Measurements from ENCODE around the gene TBC1D16. TPM values are rescaled to one million over a fixed set of nuclear protein-coding genes. Genes with fewer than 3 reads are reported as not detected.

Gene TBC1D16
- total and polyA plus RNA-seq, 7 donors = 1.7 to 11.4 (median 6.5) TPM

DNA sequence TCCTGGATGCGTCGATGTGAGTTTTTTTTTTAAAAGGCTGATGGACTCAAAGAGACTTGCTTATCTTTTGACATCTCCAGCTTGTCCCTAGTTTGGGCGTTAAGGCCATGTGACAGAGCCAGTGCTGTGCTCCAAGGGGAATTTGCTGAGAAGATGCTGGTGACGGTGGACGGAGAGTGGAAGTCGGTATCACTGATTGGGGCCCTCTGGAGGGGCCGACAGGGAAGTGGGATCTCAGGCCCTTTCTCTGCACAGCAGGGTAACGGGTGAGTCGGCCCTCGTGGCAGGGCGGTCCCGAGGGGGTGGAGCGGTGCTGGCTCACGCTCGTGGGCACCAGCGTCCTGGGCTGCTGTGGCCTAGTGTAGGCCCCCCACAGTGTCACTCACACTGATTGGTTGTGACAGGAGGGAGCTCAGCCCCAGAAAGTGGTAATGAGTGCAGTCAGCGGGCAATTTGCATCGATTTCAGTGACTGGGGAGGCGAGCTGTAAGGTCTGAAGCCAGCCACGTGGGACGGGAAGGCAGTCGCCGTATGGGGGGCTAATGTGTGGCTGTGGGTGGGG, 91.3 kb downstream of the TBC1D16 start:
- Histone ChIP-seq H3K4me1 (no peaks in the 10 kb centered on the region), H3K27me3 (ENCODE audit: insufficient read depth in 3 of 3, low read length in 2 of 3) (peaks cover 0 to 8% (median 3%) of the 10 kb centered on the region in 3 donors), H3K4me3 (no peak overlapping the region), H3K9me3 (no peaks in the 10 kb centered on the region), H3K27ac (no peak overlapping the region), H3K36me3 (ENCODE audit: insufficient read depth in 1 of 2, low read depth in 1 of 2) (no peaks in the 10 kb centered on the region)
- ATAC-seq (no peak), DNase-seq (peak in 1 of 2 donors; percentile 1)
- TF ChIP-seq, protein P1, sequence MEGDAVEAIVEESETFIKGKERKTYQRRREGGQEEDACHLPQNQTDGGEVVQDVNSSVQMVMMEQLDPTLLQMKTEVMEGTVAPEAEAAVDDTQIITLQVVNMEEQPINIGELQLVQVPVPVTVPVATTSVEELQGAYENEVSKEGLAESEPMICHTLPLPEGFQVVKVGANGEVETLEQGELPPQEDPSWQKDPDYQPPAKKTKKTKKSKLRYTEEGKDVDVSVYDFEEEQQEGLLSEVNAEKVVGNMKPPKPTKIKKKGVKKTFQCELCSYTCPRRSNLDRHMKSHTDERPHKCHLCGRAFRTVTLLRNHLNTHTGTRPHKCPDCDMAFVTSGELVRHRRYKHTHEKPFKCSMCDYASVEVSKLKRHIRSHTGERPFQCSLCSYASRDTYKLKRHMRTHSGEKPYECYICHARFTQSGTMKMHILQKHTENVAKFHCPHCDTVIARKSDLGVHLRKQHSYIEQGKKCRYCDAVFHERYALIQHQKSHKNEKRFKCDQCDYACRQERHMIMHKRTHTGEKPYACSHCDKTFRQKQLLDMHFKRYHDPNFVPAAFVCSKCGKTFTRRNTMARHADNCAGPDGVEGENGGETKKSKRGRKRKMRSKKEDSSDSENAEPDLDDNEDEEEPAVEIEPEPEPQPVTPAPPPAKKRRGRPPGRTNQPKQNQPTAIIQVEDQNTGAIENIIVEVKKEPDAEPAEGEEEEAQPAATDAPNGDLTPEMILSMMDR (IDR thresholded peaks at IDR 0.05) = no peak
- 91 to 93% (median 93%) methylated on average over 23 of the region's 23 CpGs for WGBS, 3 donors
- intact Hi-C loops (cut with DNase I) = no loop called here

GRCh38 chr17:79943347-79944241, 92.1 kb downstream of the TBC1D16 start:
- peaks cover 0 to 15% (median 3%) of the 10 kb centered on the region in 3 donors for H3K27me3 ChIP-seq (ENCODE audit: insufficient read depth in 3 of 3, low read length in 2 of 3)
- ATAC-seq = no peak
- H3K4me1 ChIP-seq = no peaks in the 10 kb centered on the region
- no peak overlapping the region for H3K27ac ChIP-seq
- peak; percentile 12 to 44 for DNase-seq
- no peaks in the 10 kb centered on the region for H3K9me3 ChIP-seq
- no peak overlapping the region for H3K4me3 ChIP-seq
- H3K36me3 ChIP-seq (ENCODE audit: insufficient read depth in 1 of 2, low read depth in 1 of 2) = no peaks in the 10 kb centered on the region
- WGBS, 3 donors = 93 to 94% (median 94%) methylated on average over 42 of the region's 42 CpGs
- TF ChIP-seq, protein P1 (IDR thresholded peaks at IDR 0.05) = no peak
- intact Hi-C loops (cut with DNase I) = no loop called here

DNA sequence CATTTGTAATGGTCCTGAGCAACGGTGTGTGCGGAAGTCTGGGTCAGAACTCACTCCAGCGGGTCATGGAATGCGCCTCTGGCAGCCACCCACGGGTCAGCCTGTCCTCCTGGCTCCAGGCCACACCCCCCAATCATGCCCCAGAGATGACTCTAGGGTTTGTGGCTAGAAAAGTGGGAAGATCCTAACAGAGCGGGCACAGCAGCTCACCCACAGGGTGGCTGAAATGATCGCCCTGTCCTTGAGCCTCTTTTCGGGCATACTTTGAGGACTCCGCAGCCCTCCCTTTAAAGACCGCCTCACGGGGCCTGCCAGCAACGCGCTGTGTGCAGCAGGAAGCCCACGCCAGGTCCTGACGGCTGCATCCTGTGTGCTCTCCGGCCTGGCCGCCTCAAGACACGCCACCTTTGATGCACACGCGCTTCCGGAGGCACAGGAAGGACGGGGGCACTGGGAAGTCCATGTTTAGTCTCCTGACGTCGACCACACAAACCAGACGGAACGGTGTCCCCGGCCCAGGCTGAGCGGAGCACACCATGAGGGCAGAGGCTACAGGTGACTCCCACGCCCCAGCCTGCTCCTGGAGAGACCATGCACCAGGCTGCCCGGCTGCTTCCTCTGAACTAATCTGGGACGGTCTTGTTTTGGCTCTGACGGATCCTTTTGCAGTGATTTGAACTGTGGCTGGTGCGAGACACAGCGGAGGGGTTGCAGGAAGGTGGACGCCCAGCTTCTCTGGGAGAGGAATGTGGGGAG, 92.9 kb downstream of the TBC1D16 start:
- Histone ChIP-seq H3K27ac (no peak overlapping the region), H3K4me1 (no peaks in the 10 kb centered on the region), H3K4me3 (no peak overlapping the region), H3K9me3 (no peaks in the 10 kb centered on the region), H3K27me3 (ENCODE audit: insufficient read depth in 3 of 3, low read length in 2 of 3) (peaks cover 0 to 20% (median 6%) of the 10 kb centered on the region in 3 donors), H3K36me3 (ENCODE audit: insufficient read depth in 1 of 2, low read depth in 1 of 2) (no peaks in the 10 kb centered on the region)
- DNase-seq (peak; percentile 28 to 62), ATAC-seq (peak in 1 of 4 donors; percentile 30)
- TF ChIP-seq, protein P1 (IDR thresholded peaks at IDR 0.05) = no peak
- intact Hi-C loops (cut with DNase I) = no loop called here
- 66 to 72% (median 68%) methylated on average over 34 to 35 of the region's 35 CpGs for WGBS, 3 donors

DNA sequence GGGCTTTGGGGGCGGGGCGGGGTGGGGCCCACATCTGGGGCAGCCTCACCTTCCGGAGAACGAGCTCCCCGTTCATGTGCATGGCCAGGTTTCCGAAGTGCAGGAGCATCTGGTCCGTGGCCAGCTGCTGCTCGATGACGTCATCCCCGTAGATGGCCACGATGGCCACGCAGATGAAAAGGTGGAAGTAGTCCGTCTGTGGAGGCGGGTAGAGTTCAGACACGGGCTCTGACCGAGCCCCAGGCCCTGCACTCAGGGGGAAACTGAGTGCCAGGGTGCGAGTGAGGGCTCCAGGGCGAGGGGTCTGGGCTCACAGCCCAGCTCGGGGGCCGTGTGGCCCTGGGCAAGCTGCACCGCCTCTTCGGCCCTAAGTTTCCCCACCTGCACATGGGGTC, 93.7 kb downstream of the TBC1D16 start:
- H3K9me3 ChIP-seq = no peaks in the 10 kb centered on the region
- TF ChIP-seq, protein P1 (IDR thresholded peaks at IDR 0.05) = no peak
- 81 to 86% (median 85%) methylated on average over 21 to 22 of the region's 22 CpGs for WGBS, 3 donors
- H3K27me3 ChIP-seq (ENCODE audit: insufficient read depth in 3 of 3, low read length in 2 of 3) = peaks cover 0 to 24% (median 3%) of the 10 kb centered on the region in 3 donors
- H3K4me1 ChIP-seq = no peaks in the 10 kb centered on the region
- H3K36me3 ChIP-seq (ENCODE audit: insufficient read depth in 1 of 2, low read depth in 1 of 2) = no peaks in the 10 kb centered on the region
- no peak overlapping the region for H3K4me3 ChIP-seq
- H3K27ac ChIP-seq = no peak overlapping the region
- DNase-seq (peak; percentile 5 to 43), ATAC-seq (no peak)
- intact Hi-C loops (cut with DNase I) = no loop called here
